Measurements from ENCODE around the gene FCHO2.

Gene FCHO2

DNA sequence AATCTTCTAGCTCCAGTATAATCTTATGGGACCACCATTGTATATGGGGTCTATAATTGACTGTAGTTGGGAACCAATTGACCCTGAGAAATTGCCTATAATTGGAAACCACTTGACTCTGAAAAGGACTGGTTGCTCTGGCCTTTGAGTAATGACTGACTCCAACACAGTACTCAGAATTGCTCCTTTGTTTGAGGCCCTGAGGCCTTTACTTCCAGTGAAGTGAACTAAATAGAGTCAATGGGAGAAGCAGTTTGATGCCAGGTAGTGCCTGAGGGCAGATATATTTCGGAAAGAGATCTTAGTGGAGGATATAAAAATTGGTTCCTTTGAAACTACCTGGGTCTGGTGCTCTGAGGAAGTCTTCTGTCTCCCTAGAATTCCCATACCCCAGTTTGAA, 148.5 kb downstream of the FCHO2 start:
- H2AFZ ChIP-seq (ENCODE audit: low read depth, low read length, severe bottlenecking), result no peak overlapping the region
- no peak overlapping the region for H3K27ac ChIP-seq (ENCODE audit: low read depth, low read length)
- H3F3A ChIP-seq (ENCODE audit: insufficient read depth), result no peaks in the 10 kb centered on the region
- H3K9ac ChIP-seq (ENCODE audit: low read length), result no peak overlapping the region
- no peaks in the 10 kb centered on the region for H3K9me2 ChIP-seq (replicated peaks; ENCODE audit: insufficient read depth, low read length)
- H3K27me3 ChIP-seq (ENCODE audit: low read length), result no peaks in the 10 kb centered on the region
- no peak overlapping the region for H3K4me2 ChIP-seq (ENCODE audit: low read depth, low read length, poor library complexity, severe bottlenecking)
- H3K79me2 ChIP-seq (ENCODE audit: insufficient read depth, low read length), result no peaks in the 10 kb centered on the region
- no peaks in the 10 kb centered on the region for H4K20me1 ChIP-seq (ENCODE audit: low read depth, low read length)
- TF ChIP-seq CTCF (IDR thresholded peaks at IDR 0.05; ENCODE audit: insufficient read depth, low read length, poor library complexity, severe bottlenecking), result no peak
- no peak for TF ChIP-seq EZH2phosphoT487 (conservative IDR thresholded peaks at IDR 0.05; ENCODE audit: low read length)
- H3K36me3 ChIP-seq (ENCODE audit: low read length), result no peaks in the 10 kb centered on the region
- H3K9me3 ChIP-seq (ENCODE audit: insufficient read depth, low read length), result no peaks in the 10 kb centered on the region
- no peak overlapping the region for H3K4me3 ChIP-seq (ENCODE audit: insufficient read depth, low read length, poor library complexity, severe bottlenecking)

GRCh38 chr5:73106335-73106734, 150.5 kb downstream of the FCHO2 start:
- Histone ChIP-seq H3K27ac (ENCODE audit: low read depth, low read length) (no peak overlapping the region), H3K36me3 (ENCODE audit: low read length) (no peaks in the 10 kb centered on the region)

DNA sequence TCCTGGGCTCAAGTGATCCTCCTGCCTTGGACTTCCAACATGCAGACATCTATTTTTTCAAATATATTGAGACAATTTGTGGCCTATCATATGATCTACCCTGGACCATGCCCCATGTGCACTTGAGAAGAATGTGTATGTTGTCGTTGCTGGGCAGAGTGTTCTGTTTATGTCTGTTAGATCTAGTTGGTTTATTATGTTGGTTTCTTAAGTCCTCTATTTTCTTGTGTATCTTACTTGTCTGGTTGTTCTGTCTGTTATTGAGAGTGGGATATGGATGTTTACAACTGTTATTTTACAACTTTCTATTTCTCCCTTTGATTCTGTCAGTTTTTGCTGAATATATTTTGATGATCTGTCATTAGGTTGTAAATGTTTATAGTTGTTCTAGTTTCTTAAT, 154.3 kb downstream of the FCHO2 start:
- Histone ChIP-seq H3K4me2 (ENCODE audit: low read depth, low read length, poor library complexity, severe bottlenecking) (no peak overlapping the region), H3F3A (ENCODE audit: insufficient read depth) (no peaks in the 10 kb centered on the region), H4K20me1 (ENCODE audit: low read depth, low read length) (no peaks in the 10 kb centered on the region), H2AFZ (ENCODE audit: low read depth, low read length, severe bottlenecking) (no peak overlapping the region), H3K9me2 (replicated peaks; ENCODE audit: insufficient read depth, low read length) (no peaks in the 10 kb centered on the region), H3K9me3 (ENCODE audit: insufficient read depth, low read length) (no peaks in the 10 kb centered on the region), H3K27me3 (ENCODE audit: low read length) (no peaks in the 10 kb centered on the region), H3K79me2 (ENCODE audit: insufficient read depth, low read length) (no peaks in the 10 kb centered on the region), H3K27ac (ENCODE audit: low read depth, low read length) (no peak overlapping the region), H3K9ac (ENCODE audit: low read length) (no peak overlapping the region), H3K36me3 (ENCODE audit: low read length) (no peaks in the 10 kb centered on the region), H3K4me3 (ENCODE audit: insufficient read depth, low read length, poor library complexity, severe bottlenecking) (no peak overlapping the region)
- no peak for TF ChIP-seq CTCF (IDR thresholded peaks at IDR 0.05; ENCODE audit: insufficient read depth, low read length, poor library complexity, severe bottlenecking)
- no peak for TF ChIP-seq EZH2phosphoT487 (conservative IDR thresholded peaks at IDR 0.05; ENCODE audit: low read length)

More at GRCh38 chr5:73106335-73106734, 150.5 kb downstream of the FCHO2 start:
- no peaks in the 10 kb centered on the region for H3K9me3 ChIP-seq (ENCODE audit: insufficient read depth, low read length)
- no peak overlapping the region for H3K9ac ChIP-seq (ENCODE audit: low read length)
- no peaks in the 10 kb centered on the region for H3K9me2 ChIP-seq (replicated peaks; ENCODE audit: insufficient read depth, low read length)
- H2AFZ ChIP-seq (ENCODE audit: low read depth, low read length, severe bottlenecking), result no peak overlapping the region
- no peaks in the 10 kb centered on the region for H4K20me1 ChIP-seq (ENCODE audit: low read depth, low read length)
- H3K4me3 ChIP-seq (ENCODE audit: insufficient read depth, low read length, poor library complexity, severe bottlenecking), result no peak overlapping the region
- no peaks in the 10 kb centered on the region for H3K79me2 ChIP-seq (ENCODE audit: insufficient read depth, low read length)
- no peaks in the 10 kb centered on the region for H3F3A ChIP-seq (ENCODE audit: insufficient read depth)
- H3K27me3 ChIP-seq (ENCODE audit: low read length), result no peaks in the 10 kb centered on the region
- no peak overlapping the region for H3K4me2 ChIP-seq (ENCODE audit: low read depth, low read length, poor library complexity, severe bottlenecking)
- no peak for TF ChIP-seq CTCF (IDR thresholded peaks at IDR 0.05; ENCODE audit: insufficient read depth, low read length, poor library complexity, severe bottlenecking)
- TF ChIP-seq EZH2phosphoT487 (conservative IDR thresholded peaks at IDR 0.05; ENCODE audit: low read length), result no peak

All from SU-DHL-6 (cell line).